GM19324 (cell line): Measurements from ENCODE around the gene PGBD5.
"Not testable (repeated sequence)": the region's sequence is repeated elsewhere in the genome, so short reads cannot be mapped to it uniquely, and the experiment has no call there.

Source experiments
- ATAC-seq: cut with Tn5 transposase; IDR thresholded peaks from one replicate; pipeline ENCODE4 v1.9.1; 2021; ENCODE audit warnings: mild to moderate bottlenecking, moderate library complexity; ENCODE audit not compliant: unreplicated experiment, low FRiP score

PGBD5 gene, protein sequence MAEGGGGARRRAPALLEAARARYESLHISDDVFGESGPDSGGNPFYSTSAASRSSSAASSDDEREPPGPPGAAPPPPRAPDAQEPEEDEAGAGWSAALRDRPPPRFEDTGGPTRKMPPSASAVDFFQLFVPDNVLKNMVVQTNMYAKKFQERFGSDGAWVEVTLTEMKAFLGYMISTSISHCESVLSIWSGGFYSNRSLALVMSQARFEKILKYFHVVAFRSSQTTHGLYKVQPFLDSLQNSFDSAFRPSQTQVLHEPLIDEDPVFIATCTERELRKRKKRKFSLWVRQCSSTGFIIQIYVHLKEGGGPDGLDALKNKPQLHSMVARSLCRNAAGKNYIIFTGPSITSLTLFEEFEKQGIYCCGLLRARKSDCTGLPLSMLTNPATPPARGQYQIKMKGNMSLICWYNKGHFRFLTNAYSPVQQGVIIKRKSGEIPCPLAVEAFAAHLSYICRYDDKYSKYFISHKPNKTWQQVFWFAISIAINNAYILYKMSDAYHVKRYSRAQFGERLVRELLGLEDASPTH

GRCh38 chr1:230426246-230427093 is at the start of gene PGBD5:
TSS of gene PGBD5 (minus strand) at chr1:230426332. CDS start at chr1:230425928, 404 bp downstream.
- peak; percentile 90 for ATAC-seq

GRCh38 chr1:230474924-230475323 is 48.8 kb upstream of the PGBD5 start:
- not testable (repeated sequence) for ATAC-seq

DNA sequence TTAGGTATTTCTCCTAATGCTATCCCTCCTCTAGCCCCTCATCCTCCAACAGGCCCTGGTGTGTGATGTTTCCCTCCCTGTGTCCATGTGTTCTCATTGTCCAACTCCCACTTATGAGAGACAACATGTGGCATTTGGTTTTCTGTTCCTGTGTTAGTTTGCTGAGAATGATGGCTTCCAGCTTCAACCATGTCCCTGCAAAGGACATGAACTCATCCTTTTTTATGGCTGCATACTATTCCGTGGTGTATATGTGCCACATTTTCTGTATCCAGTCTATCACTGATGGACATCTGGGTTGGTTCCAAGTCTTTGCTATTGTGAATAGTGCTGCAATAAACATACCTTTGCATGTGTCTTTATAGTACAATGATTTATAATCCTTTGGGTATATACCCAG is 44.6 kb upstream of the PGBD5 start:
- ATAC-seq, result not testable (repeated sequence)

DNA sequence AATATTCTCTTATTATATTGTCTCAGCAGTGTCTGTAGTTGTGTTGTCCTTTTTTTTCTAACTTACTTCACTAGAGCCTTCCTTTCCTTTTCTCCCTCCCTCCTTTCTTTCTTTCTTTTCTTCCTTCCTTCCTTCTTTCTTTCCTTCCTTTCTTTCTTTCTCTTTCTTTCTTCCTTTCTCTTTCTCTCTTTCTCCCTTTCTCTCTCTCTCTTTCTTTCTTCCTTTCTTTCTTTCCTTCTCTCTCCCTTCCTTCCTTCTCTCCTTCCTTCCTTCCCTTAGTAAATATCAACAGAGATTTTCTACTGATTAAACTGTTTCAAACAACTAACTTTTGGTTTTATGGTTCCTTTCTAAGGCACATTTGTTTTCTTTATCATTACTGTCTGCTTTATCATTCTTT is 43.1 kb upstream of the PGBD5 start:
- no peak for ATAC-seq

DNA sequence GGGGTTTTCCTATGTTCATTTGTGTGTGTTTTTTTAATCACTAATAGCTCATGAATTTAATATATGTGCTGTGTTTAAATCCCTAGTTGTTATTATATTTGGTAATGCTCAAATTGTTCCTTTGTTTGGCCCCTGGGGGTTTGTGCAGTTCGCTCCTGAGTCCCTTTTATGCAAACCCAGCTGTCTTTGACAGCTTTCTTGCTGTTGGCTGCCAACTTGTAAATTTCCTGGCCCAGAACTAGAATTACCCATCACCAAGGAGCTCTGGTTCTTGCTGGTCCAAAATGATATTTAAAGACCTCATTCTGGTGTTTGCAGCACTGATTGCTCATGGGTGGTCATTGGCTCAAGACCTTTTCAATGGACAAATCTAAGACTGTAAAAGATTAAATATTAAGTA is 39.6 kb upstream of the PGBD5 start:
- ATAC-seq, result no peak

DNA sequence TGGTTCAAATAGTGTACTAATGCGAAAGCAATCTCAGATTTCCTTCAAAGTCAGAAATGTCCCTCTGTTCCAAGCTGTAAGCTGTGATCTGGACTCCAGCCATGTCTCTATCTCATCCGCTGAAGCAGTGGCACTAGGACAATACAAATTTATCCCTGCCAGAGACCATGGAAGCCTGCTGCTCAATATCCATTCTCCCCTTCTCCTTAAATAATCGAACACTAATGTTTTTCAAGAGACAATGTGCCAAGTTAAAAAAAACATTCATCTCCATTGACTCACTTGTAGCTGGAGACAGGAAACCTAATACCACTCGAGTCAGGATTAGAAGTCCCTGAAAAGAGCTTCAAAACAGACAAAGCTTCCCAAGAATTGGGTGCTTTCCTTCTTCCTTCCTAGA is 38.5 kb upstream of the PGBD5 start:
- no peak for ATAC-seq

DNA sequence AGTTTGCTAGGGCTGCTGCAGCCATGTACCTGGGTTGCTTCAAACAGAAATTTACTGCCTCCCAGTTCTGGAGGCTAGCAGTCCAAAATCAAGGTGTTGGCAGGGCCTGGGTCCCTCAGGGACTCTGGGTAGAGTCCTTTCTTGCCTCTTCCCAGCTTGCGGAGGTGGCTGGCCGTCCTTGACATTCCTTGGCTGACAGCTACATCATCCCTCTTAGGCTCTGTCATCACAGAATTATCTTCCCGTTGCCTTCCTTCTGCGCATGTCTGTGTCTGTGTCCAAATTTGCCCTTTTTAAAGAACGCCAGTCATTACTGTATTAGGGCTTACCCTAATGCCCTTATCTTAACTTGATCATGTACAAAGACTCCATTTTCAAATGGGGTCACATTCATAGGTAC is 37.6 kb upstream of the PGBD5 start:
- ATAC-seq, result no peak

DNA sequence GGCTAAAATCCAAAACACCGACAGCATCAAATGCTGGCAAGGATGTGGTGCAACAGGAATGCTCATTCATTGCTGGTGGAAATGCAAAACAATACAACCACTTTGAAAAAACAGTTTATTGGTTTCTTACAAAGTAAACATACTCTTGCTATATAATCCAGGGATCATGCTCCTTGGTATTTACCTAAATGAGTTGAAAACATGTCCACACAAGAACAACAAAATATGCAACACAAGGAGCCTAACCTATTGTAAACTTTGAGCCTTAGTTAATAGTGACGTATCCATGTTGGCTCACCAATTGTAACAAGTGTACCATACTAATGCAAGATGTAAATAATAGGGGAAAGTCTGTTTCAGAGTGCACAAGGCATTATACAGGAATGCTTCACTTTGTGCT is 37.2 kb upstream of the PGBD5 start:
- no peak for ATAC-seq

DNA sequence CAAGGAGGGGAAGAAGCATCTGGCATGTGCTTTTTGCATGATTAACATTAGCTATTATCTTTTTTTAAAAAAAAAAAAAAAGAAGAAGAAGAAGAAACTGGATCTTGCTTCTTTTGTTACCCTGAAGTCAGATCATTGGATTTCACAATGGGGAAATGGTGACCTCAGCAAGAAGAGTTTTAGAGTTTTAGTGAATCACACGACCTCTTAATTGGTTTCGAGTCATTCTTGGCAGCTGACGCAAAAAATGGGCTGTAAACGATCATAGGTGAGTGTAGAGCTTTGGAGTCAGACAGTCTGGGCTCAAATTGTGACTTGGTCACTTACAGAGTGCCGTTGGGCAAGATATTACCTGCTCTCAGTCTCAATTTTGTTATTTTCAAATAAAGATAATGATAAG is 33.3 kb upstream of the PGBD5 start:
- no peak for ATAC-seq

DNA sequence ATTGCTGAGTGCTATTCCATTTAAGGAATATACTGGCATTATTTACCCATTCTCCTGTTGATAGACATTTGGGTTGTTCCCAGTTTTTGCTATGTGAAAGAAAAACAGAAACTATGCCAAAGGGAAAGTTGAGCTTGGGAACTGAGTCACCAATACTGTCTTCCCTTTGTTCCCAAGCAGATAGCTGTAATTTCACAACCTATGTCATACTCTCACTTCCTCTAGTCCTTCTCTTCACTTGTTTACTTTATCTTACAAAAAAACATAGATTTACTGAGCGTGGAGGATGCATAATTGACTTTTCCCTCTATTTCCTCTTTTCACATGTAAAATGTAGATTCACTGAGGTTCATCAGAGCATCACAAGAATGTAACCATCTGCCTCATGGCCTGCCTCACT is 32.4 kb upstream of the PGBD5 start:
- no peak for ATAC-seq

- ATAC-seq, result no peak
Measured at GRCh38 chr1:230456478-230456877, 30.3 kb upstream of the PGBD5 start.

DNA sequence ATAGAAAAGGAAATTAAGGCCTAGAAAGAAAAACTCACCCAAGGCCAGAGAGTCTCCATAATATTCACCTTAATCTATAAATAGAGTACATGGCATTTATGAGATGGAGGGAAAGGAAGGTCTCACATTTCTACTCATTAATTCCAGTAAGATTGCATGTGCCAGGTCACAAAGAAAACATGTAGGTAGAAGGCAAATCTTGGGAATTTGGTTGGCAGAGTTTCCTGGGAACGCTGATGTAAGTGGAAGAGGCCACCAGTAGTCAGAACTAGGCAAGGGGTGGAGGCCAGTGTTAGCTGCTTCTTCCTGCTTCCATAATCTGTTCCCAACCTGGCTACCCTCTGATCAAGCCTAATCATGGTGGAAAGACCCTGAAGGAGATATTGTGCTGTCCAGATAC is 29.2 kb upstream of the PGBD5 start:
- ATAC-seq, result no peak

DNA sequence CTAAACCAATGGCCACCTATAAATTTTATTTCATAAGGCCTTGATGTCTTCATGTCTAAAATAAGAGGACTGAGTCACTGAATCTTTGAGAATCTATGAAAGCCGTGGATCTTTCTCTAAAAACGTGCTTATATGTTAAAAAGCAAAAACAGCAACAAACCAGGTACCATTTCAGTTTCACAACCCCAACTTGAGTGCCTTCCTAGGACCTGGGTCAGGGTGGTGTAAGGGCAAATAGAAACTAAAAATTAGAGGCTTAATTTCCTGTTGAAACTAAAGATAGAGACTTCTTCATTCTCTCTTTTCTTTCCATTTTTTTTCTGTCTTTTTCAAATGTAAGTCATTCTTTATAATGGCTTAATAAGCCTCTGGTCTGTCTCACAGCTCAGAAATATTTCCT is 27.2 kb upstream of the PGBD5 start:
- ATAC-seq, result no peak

DNA sequence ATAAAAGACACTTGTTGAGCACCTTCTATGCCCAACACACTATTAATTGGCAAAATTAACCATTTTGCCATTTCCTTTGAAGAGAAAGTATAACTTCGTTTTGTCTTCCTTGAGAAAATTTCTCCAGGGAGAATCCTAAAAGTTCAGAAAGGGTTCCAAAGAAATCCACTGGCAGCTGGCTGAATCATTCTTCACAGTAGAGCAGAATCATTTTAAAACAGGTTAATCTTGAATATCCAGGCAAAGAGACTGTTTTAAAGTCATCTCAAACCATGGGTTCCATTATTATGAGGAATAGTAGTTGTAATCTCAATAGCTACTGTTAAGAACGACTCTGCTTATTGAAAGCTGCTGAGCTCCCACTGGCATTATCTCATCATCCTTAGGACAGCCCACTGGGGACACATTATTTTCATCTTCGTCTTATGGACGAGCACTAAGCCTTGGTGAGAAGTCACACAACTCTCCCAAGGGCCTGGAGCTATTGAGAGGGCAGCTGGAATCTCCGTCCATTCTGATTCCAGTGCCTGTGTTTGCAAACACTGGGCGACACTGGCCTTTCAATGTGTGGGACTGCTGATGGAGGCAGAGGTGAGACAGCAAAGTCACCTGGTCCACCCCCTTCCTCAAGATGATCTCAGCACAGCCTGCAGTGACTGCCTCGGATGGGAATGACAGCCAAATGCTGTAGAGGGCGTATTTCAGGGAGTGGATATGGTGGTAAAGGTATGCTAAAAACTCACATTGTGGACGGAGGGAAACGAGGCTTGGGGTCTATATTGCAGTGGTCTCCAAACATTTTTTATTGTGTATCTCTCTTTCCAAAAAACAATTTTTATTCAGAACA is 15.3 kb upstream of the PGBD5 start:
- ATAC-seq, result no peak

DNA sequence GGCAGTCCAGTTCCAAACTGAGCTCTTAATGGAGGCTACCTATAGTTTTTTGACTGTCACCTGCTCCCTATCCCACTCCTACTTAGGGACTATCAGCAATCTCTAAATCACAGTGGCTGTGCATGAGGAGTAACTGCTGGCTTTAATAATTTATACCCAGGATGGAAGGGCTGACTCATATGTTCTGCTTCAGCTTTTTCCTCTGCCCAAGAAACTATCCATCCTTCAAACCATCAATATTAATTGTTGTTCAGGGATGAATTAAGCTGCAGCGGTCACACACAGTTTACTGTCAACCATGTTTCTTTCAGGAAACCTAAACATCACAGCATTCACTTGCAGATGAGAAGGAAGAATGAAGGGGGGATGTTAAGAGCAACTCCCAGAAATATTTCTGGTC is 9.0 kb upstream of the PGBD5 start:
- no peak for ATAC-seq

DNA sequence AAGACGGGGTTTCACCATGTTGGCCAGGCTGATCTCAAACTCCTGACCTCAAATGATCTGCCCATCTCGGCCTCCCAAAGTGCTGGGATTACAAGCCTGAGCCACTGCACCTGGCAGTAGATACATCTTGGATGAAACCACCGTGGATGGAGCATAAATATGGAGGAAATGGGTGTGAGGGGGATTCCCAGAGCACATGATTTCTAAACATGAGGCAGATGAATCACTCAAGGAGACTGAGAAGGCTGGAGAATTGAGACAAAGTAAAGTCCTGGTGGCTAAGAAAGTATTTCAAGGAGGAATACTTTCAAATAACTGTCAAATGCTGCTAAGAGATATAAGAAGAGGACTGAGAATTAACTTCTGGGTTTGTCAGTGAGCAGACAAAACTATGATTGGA is 5.4 kb upstream of the PGBD5 start:
- ATAC-seq, result no peak

DNA sequence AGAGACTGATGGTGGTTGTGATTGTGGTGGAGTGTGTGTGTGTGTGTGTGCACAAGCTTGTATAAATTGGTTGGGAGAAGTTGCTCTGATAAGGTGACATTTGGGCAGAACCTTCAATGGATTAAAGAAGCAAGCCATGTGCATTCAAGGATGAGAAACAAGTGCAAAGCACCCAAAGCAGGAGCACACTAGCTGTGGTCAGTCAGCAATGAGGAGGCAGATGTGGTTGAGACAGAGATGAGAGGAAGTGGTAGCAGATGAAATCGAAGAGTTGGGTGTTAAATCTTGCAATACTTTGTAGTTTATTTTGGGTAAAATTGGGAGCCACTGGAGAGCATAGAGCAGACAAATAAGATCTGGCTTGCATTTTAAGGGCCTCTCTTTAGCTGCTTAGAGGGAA is 4.4 kb upstream of the PGBD5 start:
- ATAC-seq, result no peak

DNA sequence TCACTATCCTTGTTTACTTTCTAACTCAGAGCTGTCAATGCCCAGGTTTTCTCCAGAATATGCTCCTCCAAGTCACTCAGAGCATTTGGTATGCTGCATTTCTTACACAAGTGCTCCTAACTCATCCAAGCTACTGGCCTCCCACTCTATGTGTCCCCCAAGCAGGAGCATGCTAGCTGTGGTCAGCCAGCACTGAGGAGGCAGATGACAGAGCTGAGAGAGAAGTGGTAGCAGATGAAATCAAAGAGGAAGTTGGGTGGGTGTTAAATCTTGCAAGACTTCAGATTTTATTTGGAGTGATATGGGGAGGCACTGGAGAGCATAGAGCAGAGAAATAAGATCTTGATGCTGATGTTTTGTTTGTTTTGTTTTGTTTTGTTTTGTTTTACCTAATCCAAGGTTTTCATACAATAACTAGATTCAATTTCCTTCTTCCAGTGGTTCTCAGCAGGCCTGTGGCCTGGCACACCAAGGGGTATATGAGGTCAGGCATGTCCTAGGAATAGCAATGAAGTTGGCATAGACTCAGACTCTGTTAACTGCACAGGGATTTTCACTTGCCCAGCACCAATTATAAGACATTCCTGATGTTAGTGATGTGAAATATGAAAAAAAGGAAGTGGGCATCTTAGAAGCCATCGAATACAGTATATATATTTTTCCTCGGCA is 3.1 kb upstream of the PGBD5 start:
- no peak for ATAC-seq

DNA sequence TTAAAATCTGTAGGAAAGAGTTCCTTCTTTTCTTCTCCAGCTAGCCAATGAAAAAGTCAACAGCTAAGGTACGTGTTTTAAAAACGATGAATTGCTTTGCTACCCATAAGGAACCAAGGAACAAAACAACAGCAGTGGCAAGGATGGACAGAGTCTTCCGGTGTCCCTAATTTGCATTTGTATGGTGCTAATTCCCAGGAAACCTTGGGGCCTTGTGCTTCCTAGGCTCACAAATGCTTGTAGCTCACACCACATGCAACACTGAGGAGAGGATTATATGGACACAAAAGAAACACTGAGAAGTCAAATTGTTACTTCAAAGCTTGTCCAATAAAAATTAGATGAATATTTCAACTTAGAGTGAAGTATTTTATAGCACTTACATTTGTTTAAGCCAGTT is 1.8 kb upstream of the PGBD5 start:
- ATAC-seq, result no peak
